Loucy (cell line): ENCODE data around the gene PTPRK.

Experiments
- H2AFZ ChIP-seq: fragments of 200-600 bp; sonication (generic); 2 replicates; pipeline ENCODE4 v1.6.0; 2016; ENCODE audit warnings: antibody characterized with exemption, mild to moderate bottlenecking, low read length, moderate library complexity
- H3F3A ChIP-seq: fragments of 200-600 bp; 2 replicates; pipeline ENCODE4 v1.6.0; 2016; ENCODE audit warnings: antibody characterized with exemption, low read depth, mild to moderate bottlenecking
- H3K27me3 ChIP-seq: fragments of 200-600 bp; sonication (generic); 2 replicates; pipeline ENCODE4 v1.6.1; 2014; ENCODE audit warnings: low read length, mild to moderate bottlenecking; ENCODE audit not compliant: insufficient read depth, poor library complexity, severe bottlenecking
- H3K36me3 ChIP-seq: fragments of 200-600 bp; sonication (generic); 2 replicates; pipeline ENCODE4 v1.6.1; 2016; ENCODE audit warnings: low read length; ENCODE audit not compliant: insufficient read depth
- H3K4me1 ChIP-seq: fragments of 200-600 bp; sonication (generic); 2 replicates; pipeline ENCODE4 v1.5.1; 2014; ENCODE audit warnings: low read length, mild to moderate bottlenecking; ENCODE audit not compliant: insufficient read depth, poor library complexity, severe bottlenecking
- H3K4me2 ChIP-seq: fragments of 200-600 bp; sonication (generic); 2 replicates; pipeline ENCODE4 v1.6.0; 2014; ENCODE audit warnings: antibody characterized with exemption, low read length, low read depth, mild to moderate bottlenecking; ENCODE audit not compliant: poor library complexity, severe bottlenecking
- H3K4me3 ChIP-seq: fragments of 200-600 bp; sonication (generic); 2 replicates; pipeline ENCODE4 v1.5.1; 2014; ENCODE audit warnings: low read length, mild to moderate bottlenecking, mixed read lengths; ENCODE audit not compliant: poor library complexity, severe bottlenecking
- H3K79me2 ChIP-seq: fragments of 200-600 bp; sonication (generic); 2 replicates; pipeline ENCODE4 v1.6.1; 2014; ENCODE audit warnings: low read length; ENCODE audit not compliant: insufficient read depth
- H3K9ac ChIP-seq: fragments of 200-600 bp; sonication (generic); 2 replicates; pipeline ENCODE4 v1.6.0; 2014; ENCODE audit warnings: mild to moderate bottlenecking, low read depth, low read length, moderate library complexity; ENCODE audit not compliant: poor library complexity, severe bottlenecking
- H3K9me2 ChIP-seq: fragments of 200-600 bp; sonication (generic); replicated peaks from 2 replicates; pipeline ENCODE4 v1.6.1; 2016; ENCODE audit warnings: low read depth, low read length, mixed read lengths
- H3K9me3 ChIP-seq: fragments of 200-600 bp; sonication (generic); 2 replicates; pipeline ENCODE4 v1.6.1; 2014; ENCODE audit warnings: mild to moderate bottlenecking, antibody characterized with exemption, low read length, low read depth; ENCODE audit not compliant: insufficient read depth
- H4K20me1 ChIP-seq: fragments of 200-600 bp; sonication (generic); 2 replicates; pipeline ENCODE4 v1.6.0; 2014; ENCODE audit warnings: antibody characterized with exemption, low read length, mild to moderate bottlenecking; ENCODE audit not compliant: insufficient read depth, poor library complexity, severe bottlenecking
- EZH2phosphoT487 ChIP-seq: fragments of 200-600 bp; IDR thresholded peaks from 2 replicates; pipeline ENCODE4 v1.6.1; 2018; ENCODE audit warnings: antibody characterized with exemption, mild to moderate bottlenecking, moderate library complexity, borderline replicate concordance
- TF ChIP-seq, protein P1 (sequence below): fragments of 200-600 bp; sonication (generic); conservative IDR thresholded peaks from 2 replicates; pipeline ENCODE4 v1.5.1; 2014; ENCODE audit warnings: mild to moderate bottlenecking, antibody characterized with exemption, low read length

PTPRK gene

GRCh38 chr6:128252341-128253176, 267.8 kb downstream of the PTPRK start:
- TF ChIP-seq, protein P1, sequence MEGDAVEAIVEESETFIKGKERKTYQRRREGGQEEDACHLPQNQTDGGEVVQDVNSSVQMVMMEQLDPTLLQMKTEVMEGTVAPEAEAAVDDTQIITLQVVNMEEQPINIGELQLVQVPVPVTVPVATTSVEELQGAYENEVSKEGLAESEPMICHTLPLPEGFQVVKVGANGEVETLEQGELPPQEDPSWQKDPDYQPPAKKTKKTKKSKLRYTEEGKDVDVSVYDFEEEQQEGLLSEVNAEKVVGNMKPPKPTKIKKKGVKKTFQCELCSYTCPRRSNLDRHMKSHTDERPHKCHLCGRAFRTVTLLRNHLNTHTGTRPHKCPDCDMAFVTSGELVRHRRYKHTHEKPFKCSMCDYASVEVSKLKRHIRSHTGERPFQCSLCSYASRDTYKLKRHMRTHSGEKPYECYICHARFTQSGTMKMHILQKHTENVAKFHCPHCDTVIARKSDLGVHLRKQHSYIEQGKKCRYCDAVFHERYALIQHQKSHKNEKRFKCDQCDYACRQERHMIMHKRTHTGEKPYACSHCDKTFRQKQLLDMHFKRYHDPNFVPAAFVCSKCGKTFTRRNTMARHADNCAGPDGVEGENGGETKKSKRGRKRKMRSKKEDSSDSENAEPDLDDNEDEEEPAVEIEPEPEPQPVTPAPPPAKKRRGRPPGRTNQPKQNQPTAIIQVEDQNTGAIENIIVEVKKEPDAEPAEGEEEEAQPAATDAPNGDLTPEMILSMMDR = no peak
- TF ChIP-seq EZH2phosphoT487 = no peak
- no peaks in the 10 kb centered on the region for H3F3A ChIP-seq
- no peaks in the 10 kb centered on the region for H4K20me1 ChIP-seq
- no peaks in the 10 kb centered on the region for H3K36me3 ChIP-seq
- peak overlapping the region; percentile 33 for H3K4me2 ChIP-seq
- peaks cover 12% of the 10 kb centered on the region for H3K4me1 ChIP-seq
- no peak overlapping the region for H2AFZ ChIP-seq
- H3K9me2 ChIP-seq = no peaks in the 10 kb centered on the region
- H3K9ac ChIP-seq = no peak overlapping the region
- no peaks in the 10 kb centered on the region for H3K27me3 ChIP-seq
- H3K4me3 ChIP-seq = no peak overlapping the region
- H3K79me2 ChIP-seq = no peaks in the 10 kb centered on the region
- no peaks in the 10 kb centered on the region for H3K9me3 ChIP-seq

DNA sequence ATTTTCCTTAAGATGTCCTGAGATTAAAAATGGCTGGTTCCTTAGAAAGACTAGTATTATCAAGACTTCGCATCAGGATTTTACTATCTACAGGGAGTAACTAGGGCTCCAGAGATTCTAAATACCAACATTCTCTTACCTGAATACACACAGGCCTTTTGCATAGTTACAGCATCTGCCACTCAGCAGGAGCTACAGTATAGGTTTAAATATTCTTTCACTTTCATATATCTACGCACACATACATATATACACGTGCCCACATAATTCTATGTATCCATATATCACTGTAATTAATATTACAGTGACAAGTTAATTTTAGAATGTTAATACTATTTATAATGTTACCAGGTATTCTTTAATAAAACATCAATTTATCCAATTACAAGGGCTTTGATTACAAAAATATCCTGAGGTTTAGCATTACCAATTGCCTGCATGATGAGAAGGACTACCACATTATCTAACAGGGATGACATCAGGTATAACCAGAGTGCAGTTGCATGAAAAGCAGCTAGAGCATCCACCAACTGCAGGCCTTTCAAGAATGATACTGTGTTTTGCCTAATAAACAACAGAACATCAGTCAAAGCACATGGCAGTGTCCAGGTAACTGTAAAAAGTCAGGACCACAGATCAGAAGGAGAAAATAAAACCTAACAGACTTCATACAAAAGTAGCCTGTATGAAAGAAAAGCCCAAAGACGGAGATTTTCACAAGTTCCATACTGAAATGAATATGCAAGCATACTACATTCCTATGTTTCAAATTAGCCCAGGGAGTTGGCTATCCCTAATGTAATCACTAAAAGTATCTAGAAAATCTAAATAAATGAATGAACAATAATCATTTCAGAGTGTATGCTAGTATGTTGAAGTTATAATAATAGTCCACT, 268.7 kb downstream of the PTPRK start:
- H4K20me1 ChIP-seq = no peaks in the 10 kb centered on the region
- no peaks in the 10 kb centered on the region for H3K27me3 ChIP-seq

GRCh38 chr6:128250370-128251070, 269.9 kb downstream of the PTPRK start:
- no peak overlapping the region for H3K4me3 ChIP-seq
- H3K9me2 ChIP-seq = no peaks in the 10 kb centered on the region
- no peaks in the 10 kb centered on the region for H3K79me2 ChIP-seq
- no peaks in the 10 kb centered on the region for H3K36me3 ChIP-seq
- no peaks in the 10 kb centered on the region for H4K20me1 ChIP-seq
- no peaks in the 10 kb centered on the region for H3K27me3 ChIP-seq
- no peak overlapping the region for H3K9ac ChIP-seq
- no peak overlapping the region for H3K4me2 ChIP-seq
- no peak for TF ChIP-seq EZH2phosphoT487
- TF ChIP-seq, protein P1 = no peak
- peaks cover 12% of the 10 kb centered on the region for H3K4me1 ChIP-seq
- no peak overlapping the region for H2AFZ ChIP-seq
- H3K9me3 ChIP-seq = no peaks in the 10 kb centered on the region
- H3F3A ChIP-seq = no peaks in the 10 kb centered on the region

More for the DNA sequence above, 268.7 kb downstream of the PTPRK start:
- TF ChIP-seq EZH2phosphoT487 = no peak
- TF ChIP-seq, protein P1 = no peak
- Histone ChIP-seq H3K4me1 (peaks cover 12% of the 10 kb centered on the region), H3K4me3 (no peak overlapping the region), H3K4me2 (no peak overlapping the region), H2AFZ (no peak overlapping the region), H3K9ac (no peak overlapping the region), H3K79me2 (no peaks in the 10 kb centered on the region), H3K36me3 (no peaks in the 10 kb centered on the region), H3K9me2 (no peaks in the 10 kb centered on the region), H3F3A (no peaks in the 10 kb centered on the region), H3K9me3 (no peaks in the 10 kb centered on the region)
